Ovary (tissue), 9 donors: ENCODE results near the gene TNRC6C. TPM values are rescaled to one million over a fixed set of nuclear protein-coding genes. Genes with fewer than 3 reads are reported as not detected.
A peak's percentile ranks its signal among the peaks of the same experiment; 100 is the strongest.
"Not testable (repeated sequence)": the region's sequence is repeated elsewhere in the genome, so short reads cannot be mapped to it uniquely, and the experiment has no call there.

Experiments
- DNase-seq, 5 donors: peaks; one replicate each; pipeline ENCODE4 v3.0.0-alpha.2; 2019 to 2020
- H3K27ac ChIP-seq, 2 donors: fragments of 200-600 bp; one replicate each; pipeline versions ENCODE4 v1.5.1 to v1.8.0; 2019 to 2022
- H3K27me3 ChIP-seq: fragments of 200-600 bp; one replicate; pipeline ENCODE4 v1.8.0; 2022
- H3K36me3 ChIP-seq: fragments of 200-600 bp; sonication (generic); one replicate; pipeline ENCODE4 v1.5.1; 2019
- H3K4me1 ChIP-seq: one replicate; pipeline ENCODE4 v1.8.1; 2013; ENCODE audit warnings: mild to moderate bottlenecking, moderate library complexity; ENCODE audit not compliant: insufficient read depth
- H3K4me3 ChIP-seq: fragments of 200-600 bp; sonication (generic); one replicate; pipeline ENCODE4 v1.5.1; 2017
- H3K9me3 ChIP-seq, 2 donors: fragments of 200-600 bp in 1 of 2; sonication (generic) in 1 of 2; one replicate each; pipeline versions ENCODE4 v1.5.1 to v1.8.1; 2013 to 2019; ENCODE audit warnings: mild to moderate bottlenecking in 1 of 2, moderate library complexity in 1 of 2
- CTCF ChIP-seq, 3 donors: fragments of 450-650 bp in 2 of 3; fragments of 200-600 bp in 1 of 3; IDR thresholded peaks; one replicate each; pipeline versions ENCODE4 v1.5.1 to v1.8.0; 2016 to 2022; ENCODE audit warnings: antibody characterized with exemption in 3 of 3, mild to moderate bottlenecking in 1 of 3
- EP300 ChIP-seq: sonication (generic); formaldehyde crosslinking; IDR thresholded peaks from one replicate; pipeline ENCODE4 v1.6.1; 2017; ENCODE audit warnings: antibody characterized with exemption
- POLR2A ChIP-seq: fragments of 450-650 bp; IDR thresholded peaks from one replicate; pipeline ENCODE4 v1.6.1; 2017; ENCODE audit warnings: antibody characterized with exemption, mild to moderate bottlenecking, moderate library complexity
- WGBS, 3 donors: extraction: QIAGEN DNeasy Blood & Tissue Kit in 1 of 3; methylation state at CpG; one replicate each; pipeline versions ENCODE4 v1.1.5 to v1.1.7; 2013 to 2017; 5-methylcytosine and 5-hydroxymethylcytosine counted together
- intact Hi-C, 4 donors: fragments of 100-400 bp; cut with DNase I; formaldehyde crosslinking; loops; one replicate each; pipeline versions ENCODE4 v1.11.0 to v1.15.1; 2022 to 2023
- polyA plus RNA-seq, 2 donors: library from polyadenylated mRNA; stranded (reverse); fragments of 200-250 nt in 1 of 2; fragments of 350-450 nt in 1 of 2; fragmentation: Illumina TruSeq in 1 of 2; extraction: RNeasy Lipid Tissue Mini Kit (QIAGEN cat#74804) in 1 of 2; gene quantifications; one replicate each; pipeline ENCODE4 v1.2.3, GENCODE V29; 2013 to 2014
- total RNA-seq, 7 donors: library from RNA; depleted of rRNA in 2 of 7; stranded (reverse); fragments of >200 nt in 2 of 7; fragmentation: NEBNext Ultra II Directional in 3 of 7; extraction: Animal tissue kit (Norgen Biotek cat#: 25700) in 3 of 7; gene quantifications; one replicate each; pipeline versions ENCODE4 v1.1.0 to v1.2.4, GENCODE V29; 2016 to 2023
- donor health status: DM: no; HTN: no; CAD: no; lungs with moderate emphysema.
- donor health status: DM: no; HTN: no; CAD: no.
- donor health status: Bipolar disorder and iron deficiency.
- donor health status: DM: yes; HTN: yes; CAD: no.
- donor health status: DM: no; HTN: no; CAD: no.
- donor health status: DM: yes; HTN: yes; CAD: no.

Gene TNRC6C
- total and polyA plus RNA-seq, 9 donors: 8.7 to 45.3 (median 32.5) TPM

GRCh38 chr17:78138204-78139060 is 179.9 kb downstream of the TNRC6C start:
- Histone ChIP-seq H3K4me1 (no peaks in the 10 kb centered on the region), H3K27me3 (no peaks in the 10 kb centered on the region), H3K36me3 (no peaks in the 10 kb centered on the region), H3K9me3 (no peaks in the 10 kb centered on the region), H3K27ac (no peak overlapping the region), H3K4me3 (no peak overlapping the region)
- intact Hi-C loops: no loop called here
- no peak for DNase-seq
- WGBS, 3 donors: 79 to 87% (median 84%) methylated on average over 15 to 17 of the region's 17 CpGs
- TF ChIP-seq CTCF (IDR thresholded peaks at IDR 0.05) (no peak), EP300 (no peak)

GRCh38 chr17:78139861-78140168 is 181.3 kb downstream of the TNRC6C start:
- H3K36me3 ChIP-seq, DNase-seq, H3K27ac ChIP-seq: not testable (repeated sequence)

GRCh38 chr17:78140169-78141051 is 181.9 kb downstream of the TNRC6C start:
- Histone ChIP-seq H3K27ac (no peak overlapping the region), H3K4me1 (peaks cover 15% of the 10 kb centered on the region), H3K9me3 (no peaks in the 10 kb centered on the region), H3K27me3 (no peaks in the 10 kb centered on the region), H3K4me3 (no peak overlapping the region), H3K36me3 (no peaks in the 10 kb centered on the region)
- intact Hi-C loops: no loop called here
- WGBS, 3 donors: 34 to 37% (median 36%) methylated on average over 56 to 58 of the region's 58 CpGs
- DNase-seq: peak; percentile 62 to 82 (median 70)
- TF ChIP-seq POLR2A (no peak), CTCF (IDR thresholded peaks at IDR 0.05) (no peak), EP300 (no peak)

More at GRCh38 chr17:78139861-78140168, 181.3 kb downstream of the TNRC6C start:
- intact Hi-C loops, H3K9me3 ChIP-seq, H3K27me3 ChIP-seq, H3K4me1 ChIP-seq, H3K4me3 ChIP-seq: not testable (repeated sequence)
- WGBS, 3 donors: 89 to 92% (median 91%) methylated on average over 12 of the region's 12 CpGs

GRCh38 chr17:78141437-78142118 is 183.1 kb downstream of the TNRC6C start:
- H3K9me3 ChIP-seq: no peaks in the 10 kb centered on the region
- TF ChIP-seq EP300 (no peak), CTCF (IDR thresholded peaks at IDR 0.05) (no peak), POLR2A (no peak)
- no peaks in the 10 kb centered on the region for H3K36me3 ChIP-seq
- H3K4me1 ChIP-seq: peaks cover 21% of the 10 kb centered on the region
- no peaks in the 10 kb centered on the region for H3K27me3 ChIP-seq
- H3K27ac ChIP-seq: no peak overlapping the region
- DNase-seq: peak in 1 of 5 donors; percentile 23
- 85 to 90% (median 86%) methylated on average over 20 of the region's 20 CpGs for WGBS, 3 donors
- intact Hi-C loops: no loop called here
- H3K4me3 ChIP-seq: no peak overlapping the region
